HEK293T (cell line): ENCODE results near the gene AMPD1.

Source experiments
- FOXM1 ChIP-seq: fragments of 450-650 bp; IDR thresholded peaks from 2 replicates; pipeline ENCODE4 v1.6.1; 2017; ENCODE audit warnings: mild to moderate bottlenecking, borderline replicate concordance
- HDGF ChIP-seq: fragments of 450-650 bp; IDR thresholded peaks from 2 replicates; pipeline ENCODE4 v1.6.1; 2017; ENCODE audit warnings: antibody characterized with exemption, borderline replicate concordance
- NFRKB ChIP-seq: fragments of 450-650 bp; IDR thresholded peaks from 2 replicates; pipeline ENCODE4 v1.6.1; 2016; ENCODE audit warnings: mild to moderate bottlenecking, moderate library complexity
- PKNOX1 ChIP-seq: fragments of 450-650 bp; IDR thresholded peaks from 2 replicates; pipeline ENCODE4 v1.6.1; 2016
- SP1 ChIP-seq: fragments of 450-650 bp; IDR thresholded peaks from 2 replicates; pipeline ENCODE4 v1.6.1; 2017
- TARDBP ChIP-seq: fragments of 450-650 bp; IDR thresholded peaks from 2 replicates; pipeline ENCODE4 v1.6.1; 2016
- ZNF384 ChIP-seq: fragments of 450-650 bp; IDR thresholded peaks from 2 replicates; pipeline ENCODE4 v1.6.1; 2016

- TF ChIP-seq SP1 (no peak), ZNF384 (no peak), FOXM1 (no peak), PKNOX1 (no peak), TARDBP (no peak), NFRKB (no peak), HDGF (no peak)
These were observed 15.0 kb upstream of the AMPD1 start for GRCh38 chr1:114710360-114710759.
